K562 (cell line): ENCODE measurements around the gene CRTC3. TPM values are rescaled to one million over a fixed set of nuclear protein-coding genes. Genes with fewer than 3 reads are reported as not detected.

Experiments
- CBX1 ChIP-seq: sonication (generic); IDR thresholded peaks from 2 replicates; pipeline ENCODE4 v1.6.1; 2016; ENCODE audit warnings: antibody characterized with exemption, low read depth, mild to moderate bottlenecking
- CBX3 ChIP-seq, 2 experiments: IDR thresholded peaks; 1 replicate in 1 of 2; 2 replicates in 1 of 2; pipeline ENCODE4 v1.6.1; 2012; ENCODE audit warnings: inconsistent platforms in 2 of 2, low read length in 2 of 2, borderline replicate concordance in 1 of 2, control low read depth in 1 of 2
- L3MBTL2 ChIP-seq: fragments of 450-650 bp; IDR thresholded peaks from 2 replicates; pipeline ENCODE4 v1.6.1; 2016; ENCODE audit warnings: mild to moderate bottlenecking, moderate library complexity
- MAX ChIP-seq: sonication (generic); formaldehyde crosslinking; IDR thresholded peaks from 2 replicates; pipeline ENCODE4 v1.9.0; 2022; ENCODE audit warnings: mild to moderate bottlenecking, missing genetic modification reagents
- MAZ ChIP-seq, 2 experiments: fragments of 450-650 bp in 1 of 2; sonication (generic) in 1 of 2; formaldehyde crosslinking; IDR thresholded peaks in 1 of 2; conservative IDR thresholded peaks in 1 of 2; 2 replicates each; pipeline versions ENCODE4 v1.4.0 to v1.5.0; 2020; ENCODE audit warnings: mild to moderate bottlenecking in 1 of 2, missing genetic modification reagents in 1 of 2
- NRF1 ChIP-seq, 2 experiments: fragments of 450-650 bp; IDR thresholded peaks in 1 of 2; conservative IDR thresholded peaks in 1 of 2; 2 replicates each; pipeline ENCODE4 v1.6.1; 2014; ENCODE audit warnings: mild to moderate bottlenecking in 2 of 2
- PHB2 ChIP-seq: fragments of 450-650 bp; IDR thresholded peaks from 2 replicates; pipeline ENCODE4 v1.6.1; 2017; ENCODE audit warnings: low read depth
- REST ChIP-seq, 2 experiments: fragments of 450-650 bp; formaldehyde crosslinking in 1 of 2; IDR thresholded peaks; 2 replicates each; pipeline versions ENCODE4 v1.4.0 to v1.6.1; 2014 to 2020; ENCODE audit warnings: mild to moderate bottlenecking in 2 of 2, borderline replicate concordance in 1 of 2, low read depth in 1 of 2
- SMARCA4 ChIP-seq: fragments of 450-650 bp; IDR thresholded peaks from 2 replicates; pipeline ENCODE4 v1.6.1; 2016
- SUPT5H ChIP-seq: fragments of 450-650 bp; IDR thresholded peaks from 2 replicates; pipeline ENCODE4 v1.6.1; 2016
- TAF9B ChIP-seq: fragments of 450-650 bp; IDR thresholded peaks from 2 replicates; pipeline ENCODE4 v1.6.1; 2018; ENCODE audit warnings: mild to moderate bottlenecking; ENCODE audit not compliant: partially characterized antibody
- TEAD2 ChIP-seq: fragments of 450-650 bp; IDR thresholded peaks from 2 replicates; pipeline ENCODE4 v1.6.1; 2016; ENCODE audit warnings: missing genetic modification characterization, control low read depth, missing compliant biosample characterization
- TRIM24 ChIP-seq, 2 experiments: fragments of 450-650 bp; IDR thresholded peaks; 2 replicates each; pipeline ENCODE4 v1.6.1; 2016
- YY1 ChIP-seq, 3 experiments: IDR thresholded peaks; 2 replicates each; pipeline ENCODE4 v1.6.1; 2011; ENCODE audit warnings: low read length in 2 of 3, mild to moderate bottlenecking in 2 of 3, moderate library complexity in 2 of 3, borderline replicate concordance in 1 of 3, control low read depth in 1 of 3, low read depth in 1 of 3; ENCODE audit not compliant: insufficient read depth in 3 of 3, insufficient replicate concordance in 2 of 3, control insufficient read depth in 1 of 3, insufficient read length in 1 of 3; ENCODE audit errors: extremely low read depth in 1 of 3
- ZNF124 ChIP-seq: sonication (generic); formaldehyde crosslinking; IDR thresholded peaks from 2 replicates; pipeline ENCODE4 v1.8.1; 2022; ENCODE audit warnings: missing genetic modification reagents
- ZNF316 ChIP-seq: fragments of 450-650 bp; IDR thresholded peaks from 2 replicates; pipeline ENCODE4 v1.6.1; 2016
- polyA plus RNA-seq, 8 experiments: library from polyadenylated mRNA; depleted of rRNA in 4 of 8; stranded (reverse) in 5 of 8; unstranded in 3 of 8; fragments of >200 nt; fragmentation: Nextera tagmentation in 2 of 8; fragmentation: Illumina TruSeq in 1 of 8; extraction: Ambion mirVana in 2 of 8; extraction: Trizol in 1 of 8; gene quantifications; 2 replicates each; pipeline versions ENCODE4 v1.2.1 to v1.2.3, GENCODE V29; 2011 to 2014; ENCODE audit warnings: inconsistent platforms in 1 of 8, missing spikeins in 1 of 8
- total RNA-seq, 7 experiments: library from RNA; depleted of rRNA in 6 of 7; stranded (reverse); fragments of >200 nt in 6 of 7; fragmentation: Illumina TruSeq in 2 of 7; extraction: Trizol in 2 of 7; gene quantifications; 2 replicates each; pipeline versions ENCODE4 v1.2.1 to v1.2.3, GENCODE V29; 2011 to 2021; ENCODE audit warnings: low replicate concordance in 1 of 7

The CRTC3 gene
- total and polyA plus RNA-seq, 9 of the 15 experiments (the other 6 are each of a cell fraction or from before 2014, with no cell fraction given): 1.2 to 19.0 (median 11.6) TPM

- peak in 1 of 3 experiments; percentile 37 for TF ChIP-seq YY1 (IDR thresholded peaks at IDR 0.05; ENCODE audit: borderline replicate concordance in 1 of 3, control insufficient read depth in 1 of 3, extremely low read depth in 1 of 3, insufficient read depth in 3 of 3, insufficient read length in 1 of 3, insufficient replicate concordance in 2 of 3, low read depth in 1 of 3, low read length in 2 of 3)
- peak; percentile 33; the same call in 1 of the 2 replicates for TF ChIP-seq SUPT5H
- peak; percentile 43; the same call in 1 of the 2 replicates for TF ChIP-seq CBX1
- TF ChIP-seq TAF9B: peak; percentile 21
- TF ChIP-seq SMARCA4: peak; percentile 73
- peak; percentile 41 for TF ChIP-seq L3MBTL2
- TF ChIP-seq MAX (CRISPR knock-in tag): 0 out of 2 replicates have a peak, but pooled peaks have one; percentile 41
- TF ChIP-seq TEAD2 (tag): 0 out of 2 replicates have a peak, but pooled peaks have one; percentile 7
- no peak; a peak in 1 of 3 replicates for TF ChIP-seq CBX3 (IDR thresholded peaks at IDR 0.05; ENCODE audit: borderline replicate concordance in 1 of 2, low read length in 2 of 2)
- TF ChIP-seq MAZ (CRISPR knock-in tag; conservative IDR thresholded peaks at IDR 0.05 in 1 of 2, IDR thresholded peaks at IDR 0.05 in 1 of 2): peak; percentile 21 to 24; a peak in 2 of 4 replicates
- TF ChIP-seq PHB2: no peak; the same call in 1 of the 2 replicates
- no peak for TF ChIP-seq REST (IDR thresholded peaks at IDR 0.05; ENCODE audit: borderline replicate concordance)
- TF ChIP-seq REST (CRISPR knock-in tag; IDR thresholded peaks at IDR 0.05; ENCODE audit: low read depth): no peak
- 0 out of 4 replicates have a peak, but pooled peaks have one; percentile 34 to 44 for TF ChIP-seq NRF1 (conservative IDR thresholded peaks at IDR 0.05 in 1 of 2, IDR thresholded peaks at IDR 0.05 in 1 of 2)
- 0 out of 4 replicates have a peak, but pooled peaks of 1 of the 2 experiments have one; percentile 24 for TF ChIP-seq TRIM24 (IDR thresholded peaks at IDR 0.05)
- TF ChIP-seq ZNF316: peak; percentile 68
- no peak for TF ChIP-seq ZNF124 (CRISPR knock-in tag)
These were observed 130.7 kb downstream of the CRTC3 start (continued) for GRCh38 chr15:90660195-90660998.
